GM06990 (cell line): ENCODE data around the gene C12orf75.
A peak's percentile ranks its signal among the peaks of the same experiment; 100 is the strongest.

Experiments
- DNase-seq: peaks from one replicate; pipeline ENCODE4 v3.0.0-alpha.2; 2011; ENCODE audit not compliant: insufficient read length; ENCODE audit errors: extremely low read depth
- H3K27me3 ChIP-seq: replicated peaks from 2 replicates; pipeline ENCODE4 v1.6.0; 2011; ENCODE audit warnings: low read length; ENCODE audit not compliant: control insufficient read depth, insufficient read depth
- H3K36me3 ChIP-seq: 2 replicates; pipeline ENCODE4 v1.5.1; 2011; ENCODE audit warnings: low read length; ENCODE audit not compliant: control insufficient read depth, insufficient read depth
- H3K4me3 ChIP-seq: replicated peaks from 2 replicates; pipeline ENCODE4 v1.5.1; 2011; ENCODE audit warnings: low read depth, mild to moderate bottlenecking, control low read depth, low read length
- TF ChIP-seq, protein P1 (sequence below): IDR thresholded peaks from 2 replicates; pipeline ENCODE4 v1.5.1; 2011; ENCODE audit warnings: low read length, control low read depth, mild to moderate bottlenecking, inconsistent platforms; ENCODE audit not compliant: insufficient read depth, poor library complexity, severe bottlenecking

Gene C12orf75

GRCh38 chr12:105332925-105333324, 2.4 kb downstream of the C12orf75 start:
- no peak for DNase-seq
- TF ChIP-seq, protein P1, sequence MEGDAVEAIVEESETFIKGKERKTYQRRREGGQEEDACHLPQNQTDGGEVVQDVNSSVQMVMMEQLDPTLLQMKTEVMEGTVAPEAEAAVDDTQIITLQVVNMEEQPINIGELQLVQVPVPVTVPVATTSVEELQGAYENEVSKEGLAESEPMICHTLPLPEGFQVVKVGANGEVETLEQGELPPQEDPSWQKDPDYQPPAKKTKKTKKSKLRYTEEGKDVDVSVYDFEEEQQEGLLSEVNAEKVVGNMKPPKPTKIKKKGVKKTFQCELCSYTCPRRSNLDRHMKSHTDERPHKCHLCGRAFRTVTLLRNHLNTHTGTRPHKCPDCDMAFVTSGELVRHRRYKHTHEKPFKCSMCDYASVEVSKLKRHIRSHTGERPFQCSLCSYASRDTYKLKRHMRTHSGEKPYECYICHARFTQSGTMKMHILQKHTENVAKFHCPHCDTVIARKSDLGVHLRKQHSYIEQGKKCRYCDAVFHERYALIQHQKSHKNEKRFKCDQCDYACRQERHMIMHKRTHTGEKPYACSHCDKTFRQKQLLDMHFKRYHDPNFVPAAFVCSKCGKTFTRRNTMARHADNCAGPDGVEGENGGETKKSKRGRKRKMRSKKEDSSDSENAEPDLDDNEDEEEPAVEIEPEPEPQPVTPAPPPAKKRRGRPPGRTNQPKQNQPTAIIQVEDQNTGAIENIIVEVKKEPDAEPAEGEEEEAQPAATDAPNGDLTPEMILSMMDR: no peak
- Histone ChIP-seq H3K27me3 (no peaks in the 10 kb centered on the region), H3K36me3 (no peaks in the 10 kb centered on the region; the same call in 1 of the 2 replicates), H3K4me3 (peak overlapping the region; percentile 30; the same call in 1 of the 2 replicates)

- DNase-seq: no peak
- TF ChIP-seq, protein P1: no peak
- no peak overlapping the region for H3K4me3 ChIP-seq
- peaks cover 2% of the 10 kb centered on the region; the same call in 1 of the 2 replicates for H3K36me3 ChIP-seq
- no peaks in the 10 kb centered on the region for H3K27me3 ChIP-seq
These were observed 3.5 kb downstream of the C12orf75 start for GRCh38 chr12:105334001-105334400.

- H3K27me3 ChIP-seq: no peaks in the 10 kb centered on the region
- TF ChIP-seq, protein P1: no peak
- peaks cover 2% of the 10 kb centered on the region; the same call in 1 of the 2 replicates for H3K36me3 ChIP-seq
- no peak for DNase-seq
- H3K4me3 ChIP-seq: no peak overlapping the region
These were observed 4.1 kb downstream of the C12orf75 start for GRCh38 chr12:105334582-105334981.

- no peaks in the 10 kb centered on the region for H3K27me3 ChIP-seq
- no peak overlapping the region for H3K4me3 ChIP-seq
- peaks cover 2% of the 10 kb centered on the region; the same call in 1 of the 2 replicates for H3K36me3 ChIP-seq
- DNase-seq: no peak
- TF ChIP-seq, protein P1: no peak
These were observed 5.4 kb downstream of the C12orf75 start for GRCh38 chr12:105335856-105336255.

GRCh38 chr12:105336411-105336810, 5.9 kb downstream of the C12orf75 start:
- TF ChIP-seq, protein P1: no peak
- Histone ChIP-seq H3K36me3 (peaks cover 2% of the 10 kb centered on the region; the same call in 1 of the 2 replicates), H3K27me3 (no peaks in the 10 kb centered on the region), H3K4me3 (no peak overlapping the region)
- DNase-seq: no peak

DNA sequence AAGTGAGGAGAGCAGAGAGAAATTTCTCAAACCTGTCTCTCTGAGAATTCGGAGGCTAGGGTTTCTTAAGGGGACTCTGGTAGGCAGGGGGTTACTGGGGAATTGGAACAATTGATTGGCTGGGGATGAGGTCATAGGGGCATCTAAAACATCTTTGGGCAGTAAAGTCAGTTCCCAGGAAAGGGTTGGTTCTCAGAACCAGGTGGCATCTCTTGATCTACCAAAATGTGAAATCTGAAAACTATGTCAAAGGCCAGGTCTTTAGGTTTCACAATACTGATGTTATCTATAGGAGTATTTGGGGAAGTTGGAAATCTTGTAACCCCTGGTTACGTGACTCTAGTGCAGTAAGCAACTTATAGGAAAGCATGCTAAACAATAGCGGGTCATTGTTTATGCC, 6.9 kb downstream of the C12orf75 start:
- peaks cover 2% of the 10 kb centered on the region; the same call in 1 of the 2 replicates for H3K36me3 ChIP-seq
- no peak overlapping the region for H3K4me3 ChIP-seq
- H3K27me3 ChIP-seq: no peaks in the 10 kb centered on the region
- no peak for DNase-seq
- TF ChIP-seq, protein P1: no peak
